ENCODE data around the gene MYO5B. TPM values are rescaled to one million over a fixed set of nuclear protein-coding genes. Genes with fewer than 3 reads are reported as not detected.

The MYO5B gene
- total RNA-seq, 2 experiments from 2014 or later, result not detected

GRCh38 chr18:50022985-50023384, 172.0 kb downstream of the MYO5B start:
- Histone ChIP-seq H3K27me3 (ENCODE audit: control insufficient read depth in 1 of 2, insufficient read depth in 2 of 2, low read length in 2 of 2) (peaks cover 5 to 13% of the 10 kb centered on the region in 2 experiments), H3K4me3 (ENCODE audit: low read length) (no peak overlapping the region), H3K4me1 (ENCODE audit: insufficient read depth, low read length) (no peaks in the 10 kb centered on the region), H3K9me3 (ENCODE audit: control insufficient read depth in 1 of 2, insufficient read depth in 1 of 2, low read length in 2 of 2) (no peaks in the 10 kb centered on the region), H3K36me3 (ENCODE audit: insufficient read depth, low read length) (no peaks in the 10 kb centered on the region), H3K27ac (ENCODE audit: low read depth in 1 of 2, low read length in 2 of 2) (no peak overlapping the region)
- POLR2A ChIA-PET, result no interaction called here
- no peak overlapping the region for H3K4me3 Mint-ChIP-seq
- TF ChIP-seq CTCF (IDR thresholded peaks at IDR 0.05), result no peak
- DNase-seq (no peak), ATAC-seq (ENCODE audit: poor library complexity) (no peak)
- intact Hi-C loops (cut with DNase I, micrococcal nuclease), result no loop called here
- no peaks in the 10 kb centered on the region for H3K9me3 Mint-ChIP-seq
- H3K4me1 Mint-ChIP-seq (ENCODE audit: low read depth), result no peaks in the 10 kb centered on the region
- H3K27me3 Mint-ChIP-seq, result peaks cover 87% of the 10 kb centered on the region
- CTCF ChIA-PET, result no interaction called here
- no peak overlapping the region for H3K27ac Mint-ChIP-seq
- no peaks in the 10 kb centered on the region for H3K36me3 Mint-ChIP-seq (ENCODE audit: low read depth)

GRCh38 chr18:50014606-50015005, 180.3 kb downstream of the MYO5B start:
- Mint-ChIP-seq H3K4me3 (no peak overlapping the region), H3K27ac (no peak overlapping the region), H3K27me3 (peaks cover 14% of the 10 kb centered on the region), H3K9me3 (no peaks in the 10 kb centered on the region), H3K4me1 (ENCODE audit: low read depth) (no peaks in the 10 kb centered on the region), H3K36me3 (ENCODE audit: low read depth) (no peaks in the 10 kb centered on the region)
- TF ChIP-seq CTCF (IDR thresholded peaks at IDR 0.05), result no peak
- no peaks in the 10 kb centered on the region for H3K36me3 ChIP-seq (ENCODE audit: insufficient read depth, low read length)
- ChIA-PET POLR2A (no interaction called here), CTCF (interaction anchor here (0.6 kb wide), 1 partner anchor 14 kb away, joined by 3 read pairs; no protein-coding TSS in a partner anchor)
- intact Hi-C loops (cut with DNase I, micrococcal nuclease), result loop anchor here in 1 of 2 experiments (5.0 kb wide), 2 partner anchors 52 to 343 kb away; no protein-coding TSS in a partner anchor
- H3K4me1 ChIP-seq (ENCODE audit: insufficient read depth, low read length), result no peaks in the 10 kb centered on the region
- H3K4me3 ChIP-seq (ENCODE audit: low read length), result no peak overlapping the region
- no peak for ATAC-seq (ENCODE audit: poor library complexity)
- no peak for DNase-seq
- H3K27me3 ChIP-seq (ENCODE audit: control insufficient read depth in 1 of 2, insufficient read depth in 2 of 2, low read length in 2 of 2), result peaks cover 0 to 4% of the 10 kb centered on the region in 2 experiments
- no peak overlapping the region for H3K27ac ChIP-seq (ENCODE audit: low read depth in 1 of 2, low read length in 2 of 2)
- no peaks in the 10 kb centered on the region for H3K9me3 ChIP-seq (ENCODE audit: control insufficient read depth in 1 of 2, insufficient read depth in 1 of 2, low read length in 2 of 2)

GRCh38 chr18:50013363-50014138, 181.4 kb downstream of the MYO5B start:
- no peaks in the 10 kb centered on the region for H3K9me3 Mint-ChIP-seq
- H3K27ac ChIP-seq (ENCODE audit: low read depth in 1 of 2, low read length in 2 of 2), result no peak overlapping the region
- no peaks in the 10 kb centered on the region for H3K36me3 ChIP-seq (ENCODE audit: insufficient read depth, low read length)
- no peak for DNase-seq
- H3K4me1 Mint-ChIP-seq (ENCODE audit: low read depth), result no peaks in the 10 kb centered on the region
- no peak overlapping the region for H3K4me3 ChIP-seq (ENCODE audit: low read length)
- no peak for ATAC-seq (ENCODE audit: poor library complexity)
- ChIA-PET CTCF (no interaction called here), POLR2A (no interaction called here)
- peaks cover 0 to 4% of the 10 kb centered on the region in 2 experiments for H3K27me3 ChIP-seq (ENCODE audit: control insufficient read depth in 1 of 2, insufficient read depth in 2 of 2, low read length in 2 of 2)
- no peak overlapping the region for H3K4me3 Mint-ChIP-seq
- no peak overlapping the region for H3K27ac Mint-ChIP-seq
- no peak for TF ChIP-seq CTCF (IDR thresholded peaks at IDR 0.05)
- intact Hi-C loops (cut with DNase I, micrococcal nuclease), result loop anchor here in 1 of 2 experiments (5.0 kb wide), 2 partner anchors 51 to 344 kb away; no protein-coding TSS in a partner anchor
- H3K4me1 ChIP-seq (ENCODE audit: insufficient read depth, low read length), result no peaks in the 10 kb centered on the region
- no peaks in the 10 kb centered on the region for H3K36me3 Mint-ChIP-seq (ENCODE audit: low read depth)
- peaks cover 5% of the 10 kb centered on the region for H3K27me3 Mint-ChIP-seq
- H3K9me3 ChIP-seq (ENCODE audit: control insufficient read depth in 1 of 2, insufficient read depth in 1 of 2, low read length in 2 of 2), result no peaks in the 10 kb centered on the region
